Measurements from ENCODE around the gene MRM3. TPM values are rescaled to one million over a fixed set of nuclear protein-coding genes. Genes with fewer than 3 reads are reported as not detected.
A peak's percentile ranks its signal among the peaks of the same experiment; 100 is the strongest.
"Not testable (repeated sequence)": the region's sequence is repeated elsewhere in the genome, so short reads cannot be mapped to it uniquely, and the experiment has no call there.

Gene MRM3
- total RNA-seq, 2 donors from 2014 or later: 13.0 to 22.5 TPM

GRCh38 chr17:746181-746580 is 36.0 kb upstream of the MRM3 start:
- Histone ChIP-seq H3K4me3 (no peak overlapping the region), H3K9ac (ENCODE audit: low read depth in 2 of 2, low read length in 2 of 2) (no peak overlapping the region), H3K36me3 (peaks cover 8% of the 10 kb centered on the region), H3K27ac (no peak overlapping the region), H3K4me1 (no peaks in the 10 kb centered on the region), H3K9me3 (no peaks in the 10 kb centered on the region), H3K27me3 (no peaks in the 10 kb centered on the region)
- no peak for TF ChIP-seq CTCF (IDR thresholded peaks at IDR 0.05)
- intact Hi-C loops (cut with DNase I): no loop called here
- DNase-seq: no peak

GRCh38 chr17:746783-747629 is 35.1 kb upstream of the MRM3 start:
- Histone ChIP-seq H3K9me3 (no peaks in the 10 kb centered on the region), H3K9ac (ENCODE audit: low read depth in 2 of 2, low read length in 2 of 2) (no peak overlapping the region), H3K4me3 (no peak overlapping the region), H3K4me1 (no peaks in the 10 kb centered on the region), H3K36me3 (peaks cover 8% of the 10 kb centered on the region), H3K27me3 (no peaks in the 10 kb centered on the region), H3K27ac (no peak overlapping the region)
- TF ChIP-seq CTCF (IDR thresholded peaks at IDR 0.05): no peak
- DNase-seq: no peak
- intact Hi-C loops (cut with DNase I): no loop called here

- H3K27me3 ChIP-seq; DNase-seq; H3K36me3 ChIP-seq; H3K9me3 ChIP-seq; intact Hi-C loops (cut with DNase I); H3K4me1 ChIP-seq; H3K27ac ChIP-seq; H3K9ac ChIP-seq (ENCODE audit: low read depth in 2 of 2, low read length in 2 of 2); H3K4me3 ChIP-seq: not testable (repeated sequence)
Observed at GRCh38 chr17:748604-749003, 33.5 kb upstream of the MRM3 start.

- H3K4me1 ChIP-seq; H3K27ac ChIP-seq; H3K9ac ChIP-seq (ENCODE audit: low read depth in 2 of 2, low read length in 2 of 2); H3K4me3 ChIP-seq; H3K36me3 ChIP-seq; H3K27me3 ChIP-seq; DNase-seq; H3K9me3 ChIP-seq; intact Hi-C loops (cut with DNase I): not testable (repeated sequence)
Observed at GRCh38 chr17:749359-749758, 32.8 kb upstream of the MRM3 start.

GRCh38 chr17:750431-751037 is 31.6 kb upstream of the MRM3 start:
- DNase-seq: no peak
- Histone ChIP-seq H3K4me3 (peak overlapping the region; percentile 99), H3K9me3 (no peaks in the 10 kb centered on the region), H3K36me3 (peaks cover 8% of the 10 kb centered on the region), H3K4me1 (no peaks in the 10 kb centered on the region), H3K9ac (ENCODE audit: low read depth in 2 of 2, low read length in 2 of 2) (peak overlapping the region; percentile 15 to 63), H3K27ac (no peak overlapping the region), H3K27me3 (no peaks in the 10 kb centered on the region)
- intact Hi-C loops (cut with DNase I): no loop called here
- no peak for TF ChIP-seq CTCF (IDR thresholded peaks at IDR 0.05)

- Histone ChIP-seq H3K27ac (peak overlapping the region; percentile 49), H3K9ac (ENCODE audit: low read depth in 2 of 2, low read length in 2 of 2) (peak overlapping the region; percentile 63 to 72), H3K4me3 (peak overlapping the region; percentile 99), H3K9me3 (no peaks in the 10 kb centered on the region), H3K36me3 (peaks cover 8% of the 10 kb centered on the region), H3K4me1 (no peaks in the 10 kb centered on the region), H3K27me3 (no peaks in the 10 kb centered on the region)
- no peak for TF ChIP-seq CTCF (IDR thresholded peaks at IDR 0.05)
- intact Hi-C loops (cut with DNase I): no loop called here
- peak; percentile 44 for DNase-seq
Observed at GRCh38 chr17:751269-752001, 30.7 kb upstream of the MRM3 start.

Data from colonic mucosa (tissue), 4 donors.